AG20443 (cell line): ENCODE data around the gene HERPUD2.
"Not testable (repeated sequence)": the region's sequence is repeated elsewhere in the genome, so short reads cannot be mapped to it uniquely, and the experiment has no call there.

Experiments used
- DNase-seq: peaks from one replicate; pipeline ENCODE4 v3.0.0; 2012; ENCODE audit warnings: low spot score, mixed read lengths

The HERPUD2 gene

DNA sequence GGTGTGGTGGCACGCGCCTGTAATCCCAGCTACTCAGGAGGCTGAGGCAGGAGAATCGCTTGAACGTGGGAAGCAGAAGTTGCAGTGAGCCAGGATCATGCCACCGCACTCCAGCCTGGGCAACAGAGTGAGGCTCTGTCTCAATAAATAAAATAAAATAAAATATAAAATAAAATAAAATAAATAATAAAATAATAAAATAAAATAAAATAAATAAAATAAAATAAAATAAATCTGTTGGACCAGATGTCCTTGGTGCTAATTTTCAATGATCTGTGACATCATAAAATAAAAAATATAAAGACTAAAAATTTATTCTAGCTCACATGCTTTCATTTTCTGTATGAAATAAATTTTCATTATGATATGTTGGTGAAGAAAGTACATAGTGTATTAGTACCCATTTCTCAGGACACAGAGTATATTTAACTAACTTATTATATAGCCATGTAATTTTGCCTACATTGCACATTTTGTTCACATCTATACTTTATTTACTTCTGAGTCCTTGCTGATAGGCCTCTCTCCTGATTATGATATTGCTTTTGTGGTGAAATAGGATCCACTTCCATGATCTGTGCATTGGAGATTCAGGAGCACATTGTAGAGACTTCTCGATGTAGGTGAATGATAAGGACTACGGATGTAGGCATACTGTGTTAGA lies 17.8 kb upstream of the HERPUD2 start:
- DNase-seq: no peak

DNA sequence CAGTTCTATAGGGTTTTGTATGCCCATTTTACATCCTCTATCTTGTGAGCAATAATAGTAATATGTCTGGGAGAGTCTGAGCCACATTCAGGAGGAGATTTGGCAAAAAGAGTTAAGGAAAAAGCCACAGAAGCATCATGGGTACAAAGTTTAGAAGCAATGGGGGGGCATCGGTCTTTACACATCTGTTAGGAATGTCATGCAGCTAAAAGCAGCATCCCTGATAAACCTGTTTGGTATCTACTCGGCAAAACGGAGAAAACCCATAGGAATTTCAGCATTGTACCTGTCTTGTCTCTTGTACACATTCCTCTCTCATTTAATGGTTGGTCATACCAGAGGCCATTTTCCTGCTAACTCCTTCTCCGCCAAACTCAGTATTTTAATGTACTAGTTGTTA lies 12.5 kb upstream of the HERPUD2 start:
- no peak for DNase-seq

DNA sequence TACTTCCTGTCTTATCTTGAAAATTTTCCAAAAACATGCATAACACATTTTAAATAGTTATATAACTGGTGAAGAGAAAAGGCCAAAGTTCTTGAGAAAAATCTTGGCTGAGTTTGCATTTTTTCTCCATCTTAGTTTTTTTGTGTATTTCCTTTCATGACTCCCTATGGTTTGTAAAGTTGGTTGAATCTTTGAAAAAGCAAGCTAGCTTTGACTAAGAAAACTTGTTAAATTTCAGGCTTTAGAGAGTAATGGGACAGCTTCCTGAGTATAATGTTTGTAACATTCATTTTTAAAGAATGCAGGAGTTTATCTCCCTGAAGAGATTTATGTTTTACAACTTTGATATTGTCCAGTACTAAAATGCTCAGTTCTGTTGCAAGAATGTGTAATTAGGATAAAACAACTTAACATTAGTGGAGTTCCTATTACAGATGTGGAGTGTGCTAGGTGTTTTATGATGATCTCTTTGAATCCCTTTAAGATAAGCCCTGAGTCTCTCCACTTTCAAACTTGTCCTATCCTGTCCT lies 11.1 kb upstream of the HERPUD2 start:
- no peak for DNase-seq

DNA sequence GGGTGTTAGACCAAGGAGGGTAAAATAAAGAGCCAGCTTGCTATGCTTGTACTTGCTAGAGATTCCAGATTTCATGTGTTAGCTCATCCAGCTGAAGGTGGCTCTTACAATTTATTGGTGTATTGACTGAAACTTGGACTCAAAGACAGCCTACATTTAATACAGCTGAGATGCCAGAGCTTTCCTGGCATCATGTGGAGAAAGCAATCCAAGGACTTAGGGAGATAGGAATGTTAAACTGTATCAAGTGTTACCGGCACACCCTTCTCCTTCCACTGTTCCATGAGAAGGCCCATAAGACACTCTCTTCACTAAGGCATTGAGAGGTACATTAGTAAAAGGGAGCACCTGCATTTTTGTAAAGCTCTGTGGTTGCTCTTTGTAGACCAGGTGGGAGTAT lies 9.3 kb upstream of the HERPUD2 start:
- DNase-seq: no peak

DNA sequence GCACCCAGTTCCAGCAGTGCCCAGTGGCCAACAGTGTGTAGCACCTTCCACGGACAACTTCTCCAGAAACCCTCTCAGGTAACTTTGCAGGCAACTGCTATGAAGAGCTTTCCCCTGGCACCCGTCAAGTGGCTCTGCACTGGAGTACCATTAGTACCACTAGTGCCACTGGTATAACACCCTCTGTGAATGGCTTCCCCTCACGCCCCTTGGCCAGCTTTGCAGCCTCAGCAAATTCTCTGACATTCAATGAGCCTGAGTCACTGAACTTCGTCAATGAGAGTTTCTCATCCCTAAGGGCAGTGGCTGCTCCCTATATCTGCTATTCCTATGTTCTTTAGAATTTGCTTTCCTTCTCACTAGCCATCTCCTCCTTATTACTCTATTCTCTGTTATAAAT lies 7.6 kb upstream of the HERPUD2 start:
- no peak for DNase-seq

DNA sequence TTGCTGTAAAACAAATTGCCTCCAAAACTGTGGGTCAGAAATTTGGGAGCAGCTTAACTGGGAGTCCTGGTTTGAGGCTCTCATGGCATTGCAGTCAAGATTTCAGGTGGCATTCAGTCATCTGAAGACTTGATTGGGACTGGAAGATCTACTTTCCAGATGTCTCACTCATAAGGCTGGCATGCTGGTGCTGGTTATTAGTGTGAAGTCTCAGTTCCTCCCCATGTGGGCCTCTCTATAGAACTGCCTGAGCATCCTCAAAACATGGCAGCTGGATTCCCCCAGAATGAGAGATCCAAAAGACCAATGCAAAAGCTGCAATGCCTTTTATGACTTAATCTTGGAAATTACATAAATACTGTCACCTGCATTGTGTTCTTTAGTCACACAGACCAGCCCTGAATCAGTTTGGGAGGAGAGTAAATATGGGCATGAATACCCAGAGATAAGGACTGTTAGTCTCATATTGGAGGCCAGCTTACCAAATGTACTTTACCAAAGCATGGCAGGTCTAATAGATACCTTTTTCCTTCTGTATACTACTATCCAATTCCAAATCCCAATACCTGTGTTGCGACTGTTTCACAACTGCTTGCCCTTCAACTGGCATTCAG lies 6.5 kb upstream of the HERPUD2 start:
- DNase-seq: no peak

DNA sequence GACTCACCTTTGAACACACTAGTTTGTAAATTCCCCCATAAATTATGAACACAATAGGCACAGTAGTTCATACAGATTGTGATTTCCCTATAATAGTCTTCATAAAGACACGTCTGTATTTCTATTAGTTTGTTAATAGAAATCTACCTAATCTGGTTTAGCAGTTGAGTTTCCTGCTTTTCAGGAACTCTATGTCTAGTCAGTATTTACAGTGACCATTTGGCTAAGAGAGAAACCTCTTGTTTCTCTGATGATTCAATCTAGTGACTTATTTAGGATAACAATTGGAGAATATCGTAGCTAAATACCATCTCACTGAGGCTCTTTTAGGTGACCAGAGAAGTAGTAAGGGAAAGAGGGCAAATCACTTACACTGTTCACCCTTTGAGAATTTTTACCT lies 5.9 kb upstream of the HERPUD2 start:
- DNase-seq: no peak

DNA sequence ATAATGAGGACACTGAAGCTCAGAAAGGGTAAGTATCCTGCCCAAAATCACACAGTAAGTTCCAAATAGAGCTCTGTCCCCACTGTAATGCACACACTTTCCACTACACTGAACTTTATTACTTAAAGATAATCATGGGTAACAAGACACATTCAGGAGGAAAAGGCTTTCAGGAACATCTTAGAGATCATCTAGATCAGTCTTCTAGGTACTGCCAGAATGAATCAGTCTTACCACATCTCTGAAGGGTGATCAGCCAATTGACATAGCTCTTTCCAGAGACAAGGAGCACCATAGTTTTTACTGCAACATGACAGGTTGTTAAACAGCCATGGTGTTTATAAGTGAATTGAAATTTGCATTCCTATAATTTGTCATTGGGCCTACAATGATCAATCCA lies 5.4 kb upstream of the HERPUD2 start:
- DNase-seq: no peak

DNA sequence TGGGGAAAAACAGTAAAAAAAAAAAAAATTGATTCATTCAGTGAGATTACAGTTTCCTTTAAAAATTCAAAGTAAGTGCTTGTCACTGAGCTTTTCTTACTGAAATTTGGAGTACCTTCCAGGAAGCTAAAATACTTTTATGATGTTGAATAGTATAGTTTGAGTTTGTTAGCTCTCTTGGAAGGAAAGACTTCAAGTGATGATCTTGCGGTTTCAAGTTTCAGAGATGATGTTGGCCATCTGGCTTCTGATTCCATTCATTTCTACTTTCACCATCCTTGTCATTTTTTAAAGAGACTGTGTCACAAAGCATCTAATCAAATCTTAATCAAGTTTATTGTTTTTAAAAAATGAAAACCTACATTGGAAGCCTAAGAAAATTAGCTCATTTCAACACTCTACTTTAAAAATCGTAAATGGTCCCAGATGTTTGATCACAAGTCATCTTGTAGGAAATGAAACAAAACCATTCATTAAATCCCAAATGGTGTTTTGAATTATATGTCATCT lies 4.9 kb upstream of the HERPUD2 start:
- DNase-seq: no peak

DNA sequence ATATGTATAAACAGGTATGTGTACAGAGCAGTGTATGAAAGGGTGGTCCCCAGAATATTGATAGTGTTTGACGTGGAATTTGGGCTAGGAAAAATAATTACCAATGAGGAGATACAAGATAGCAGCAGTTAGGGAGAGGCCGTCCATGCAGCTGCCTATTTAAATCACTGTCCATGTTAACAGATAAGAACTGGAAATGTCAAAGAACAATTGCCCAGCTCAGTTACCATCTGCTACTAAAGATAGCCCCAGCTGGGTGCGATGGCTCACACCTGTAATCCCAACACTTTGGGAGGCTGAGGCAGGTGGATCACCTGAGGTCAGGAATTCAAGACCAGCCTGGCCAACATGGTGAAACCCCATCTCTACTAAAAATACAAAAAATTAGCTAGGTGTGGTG lies 3.4 kb upstream of the HERPUD2 start:
- not testable (repeated sequence) for DNase-seq

DNA sequence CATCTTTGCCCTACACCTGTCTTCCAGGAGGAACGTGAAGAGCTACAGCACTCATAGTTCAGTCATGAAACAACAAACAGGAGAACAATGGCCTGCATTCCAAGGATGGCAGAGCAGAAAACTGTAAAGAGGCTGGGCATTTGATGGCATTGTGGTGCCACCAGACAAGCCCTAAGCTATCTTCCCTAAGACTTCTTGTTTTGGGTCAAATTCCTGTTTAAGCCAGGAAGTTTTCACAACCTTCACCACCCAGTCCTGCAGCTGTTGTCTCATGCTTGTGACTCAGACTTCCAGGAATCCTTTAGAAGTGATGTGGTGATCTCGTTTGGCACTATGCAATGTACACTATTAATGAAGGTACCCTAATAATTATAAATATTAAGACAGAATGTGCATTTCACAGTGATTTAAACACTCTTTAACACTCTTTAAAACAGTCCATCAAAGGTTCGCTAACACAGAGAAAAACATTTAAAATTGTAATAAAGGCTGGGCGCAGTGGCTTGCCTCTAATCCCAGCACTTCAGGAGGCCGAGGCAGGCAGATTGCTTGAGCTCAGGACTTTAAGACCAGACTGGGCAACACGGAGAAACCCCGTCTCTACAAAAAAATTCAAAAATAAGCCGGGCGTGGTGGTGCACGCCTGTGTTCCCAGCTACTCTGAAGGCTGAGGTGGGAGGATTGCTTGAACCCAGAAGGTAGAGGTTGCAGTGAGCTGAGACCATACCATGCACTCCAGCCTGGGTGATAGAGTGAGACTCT lies 2.7 kb upstream of the HERPUD2 start:
- DNase-seq: peak; percentile 46

DNA sequence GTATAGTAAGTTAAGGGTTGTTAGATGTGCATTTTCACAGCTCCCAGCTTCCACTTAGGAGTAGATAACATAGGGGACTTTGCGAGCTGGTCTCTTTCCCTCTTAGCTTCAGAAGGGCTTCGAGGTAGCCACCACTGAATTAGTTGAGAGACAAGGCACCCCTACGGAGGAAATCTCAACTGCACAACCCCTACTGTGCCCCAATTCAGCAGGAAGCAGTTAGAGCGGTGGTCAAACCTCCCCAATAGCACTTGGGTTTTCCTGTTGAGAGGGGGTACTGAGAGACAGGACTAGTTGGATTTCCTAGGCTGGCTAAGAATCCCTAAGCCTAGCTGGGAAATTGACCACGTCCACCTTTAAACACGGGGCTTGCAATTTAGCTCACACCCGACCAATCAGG lies 1.1 kb upstream of the HERPUD2 start:
- DNase-seq: no peak

DNA sequence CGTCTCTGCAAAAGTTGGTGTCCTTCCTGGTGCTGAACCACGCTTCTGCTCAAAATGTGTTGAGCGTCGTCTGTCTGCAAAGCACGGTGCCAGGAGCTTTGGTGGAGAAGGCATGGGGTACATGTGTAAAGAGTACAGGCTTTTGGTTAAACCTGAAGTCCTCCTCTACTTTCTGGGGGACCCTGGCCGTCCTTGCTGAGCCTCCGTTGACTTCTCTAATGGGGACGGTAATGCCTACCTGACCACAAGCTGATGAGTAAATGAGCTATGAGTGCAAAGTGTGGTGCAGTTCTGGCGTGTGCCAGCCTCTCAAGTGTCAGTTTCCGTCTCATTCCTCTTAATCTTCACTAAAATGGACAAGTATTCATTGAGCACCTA lies 527 bp upstream of the HERPUD2 start:
- DNase-seq: no peak

DNA sequence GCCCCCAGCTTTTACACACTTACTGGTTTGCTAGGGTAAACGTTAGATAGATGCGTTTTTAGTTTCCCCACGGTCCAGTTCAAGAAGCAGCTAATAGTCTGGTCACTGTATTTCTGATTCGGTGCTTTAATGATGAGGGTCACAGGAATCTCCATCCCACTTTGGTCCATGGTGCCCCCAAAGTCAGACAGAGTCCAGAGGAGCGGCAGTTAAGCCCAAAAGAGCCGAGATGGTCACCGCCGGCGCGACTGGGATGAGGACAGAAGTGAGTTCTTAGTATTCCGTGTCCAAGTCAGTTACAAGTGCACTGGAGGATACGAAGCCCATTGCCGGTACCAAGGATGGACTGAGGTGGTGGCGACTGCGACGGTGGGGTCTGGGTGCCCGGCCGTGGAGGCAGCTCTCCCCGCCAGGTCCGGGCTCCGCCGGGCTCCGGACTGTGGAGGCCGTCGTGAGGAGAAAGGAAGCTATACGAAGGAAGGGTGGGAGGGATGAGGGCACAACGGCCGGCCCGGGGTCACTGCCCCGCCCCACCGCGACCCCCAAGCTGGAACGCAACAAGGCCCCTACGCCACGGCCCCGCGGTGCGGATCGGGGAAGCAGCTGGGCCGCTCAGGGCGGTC lies 663 bp downstream of the HERPUD2 start:
- DNase-seq: peak; percentile 47

DNA sequence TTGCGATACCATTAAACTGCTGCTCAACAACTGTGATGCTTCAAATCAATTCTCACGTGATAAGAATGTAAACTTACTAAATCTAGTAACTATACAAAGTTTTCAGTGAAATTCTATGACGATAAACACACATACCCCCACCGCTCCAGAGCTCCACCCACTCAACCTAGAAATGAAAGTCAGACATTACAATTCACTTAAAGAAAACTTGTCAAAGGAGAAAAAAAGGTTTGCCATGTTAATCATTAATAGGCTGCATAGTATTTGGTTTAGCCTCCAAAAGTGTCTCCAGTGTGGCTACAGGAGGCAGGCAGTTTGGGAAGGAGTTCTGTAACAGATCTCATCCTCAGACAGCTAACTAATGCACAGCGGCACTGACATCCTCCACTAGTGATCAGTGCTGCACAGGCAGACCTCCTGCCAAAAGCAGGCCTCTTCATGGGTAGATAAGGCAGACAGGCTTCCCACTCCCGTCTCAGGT lies 3.1 kb downstream of the HERPUD2 start:
- no peak for DNase-seq

DNA sequence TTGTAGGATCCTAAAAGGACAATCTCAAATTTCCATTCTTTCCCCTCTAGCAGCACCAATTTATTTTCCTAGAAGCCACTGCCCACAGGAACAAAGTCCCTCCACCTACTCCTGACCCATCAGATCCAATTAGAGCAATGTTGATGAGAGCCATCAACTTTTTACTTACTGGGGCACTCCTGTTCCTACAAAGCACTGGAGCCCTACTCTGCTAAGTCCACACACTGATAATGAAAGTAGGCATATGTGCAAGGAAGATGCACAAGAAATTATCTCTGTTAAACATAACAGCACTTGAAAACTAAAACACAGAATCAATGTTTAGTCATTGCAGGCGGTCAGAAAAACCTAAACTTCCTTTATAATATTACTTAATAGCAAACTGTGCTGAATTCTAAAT lies 3.6 kb downstream of the HERPUD2 start:
- no peak for DNase-seq

DNA sequence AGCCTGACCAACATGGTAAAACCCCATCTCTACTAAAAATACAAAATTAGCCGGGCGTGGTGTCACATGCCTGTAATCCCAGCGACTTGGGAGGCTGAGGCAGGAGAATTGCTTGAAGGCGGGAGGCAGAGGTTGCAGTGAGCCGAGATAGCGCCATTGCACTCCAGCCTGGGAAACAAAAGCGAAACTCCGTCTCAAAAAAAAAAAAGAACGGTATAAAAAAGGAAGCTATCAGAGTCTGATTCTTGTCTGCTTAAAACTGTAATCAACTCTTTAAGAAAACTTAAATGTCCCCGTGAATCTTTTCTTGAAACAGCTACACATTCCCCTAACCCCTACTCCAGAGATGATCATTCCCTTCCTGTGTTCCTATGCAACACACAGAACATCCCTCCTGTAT lies 4.3 kb downstream of the HERPUD2 start:
- not testable (repeated sequence) for DNase-seq

DNA sequence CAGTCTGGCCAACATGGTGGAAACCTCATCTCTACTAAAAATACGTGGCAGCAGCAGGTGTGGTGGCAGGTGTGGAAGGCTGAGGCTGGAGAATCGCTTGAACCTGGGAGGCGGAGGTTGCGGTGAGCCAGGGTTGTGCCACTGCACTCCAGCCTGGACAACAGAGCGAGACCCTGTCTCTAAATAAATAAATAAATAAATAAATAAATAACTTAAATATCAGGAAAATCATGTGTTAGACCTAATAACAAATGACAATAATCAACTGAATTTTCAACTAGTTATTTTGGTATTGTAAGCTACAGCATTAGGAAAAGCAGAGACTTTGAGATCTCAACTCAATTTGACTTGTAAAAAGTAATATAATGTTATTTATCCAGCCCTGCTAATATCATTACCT lies 9.2 kb downstream of the HERPUD2 start:
- DNase-seq: no peak

DNA sequence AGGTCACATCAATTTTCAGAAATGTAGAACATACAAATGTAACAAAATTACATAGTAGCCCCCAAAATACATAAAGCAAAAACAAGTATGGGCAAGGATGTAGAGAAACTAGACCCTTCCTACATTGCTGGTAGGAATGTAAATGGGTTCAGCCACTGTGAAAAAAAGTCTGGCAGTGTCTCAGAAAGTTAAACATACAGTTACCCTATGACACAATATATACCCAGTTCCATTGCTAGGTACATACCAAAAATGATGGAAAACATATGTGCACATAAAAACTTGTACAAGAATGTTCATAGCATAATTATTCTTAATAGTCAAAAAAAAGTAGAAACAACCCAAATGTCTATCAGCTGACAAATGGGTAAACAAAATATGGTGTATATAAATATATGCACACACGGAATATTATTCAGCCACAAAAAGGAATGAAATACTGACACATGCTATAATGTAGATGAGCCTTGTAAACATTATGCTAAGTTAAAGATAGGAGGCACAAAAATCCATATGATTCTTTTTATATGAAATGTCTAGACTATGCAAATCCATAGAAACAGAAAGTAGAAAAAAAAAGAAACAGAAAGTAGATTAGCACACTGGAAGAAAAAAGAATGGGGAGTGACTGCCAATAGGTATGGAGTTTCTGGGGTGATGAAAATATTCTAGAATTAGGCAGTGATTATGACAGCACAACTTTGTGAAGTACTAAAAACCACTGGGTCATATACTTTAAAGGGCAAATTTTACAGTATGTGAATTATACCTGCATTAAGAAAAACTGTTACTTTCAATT lies 13.5 kb downstream of the HERPUD2 start:
- DNase-seq: no peak

DNA sequence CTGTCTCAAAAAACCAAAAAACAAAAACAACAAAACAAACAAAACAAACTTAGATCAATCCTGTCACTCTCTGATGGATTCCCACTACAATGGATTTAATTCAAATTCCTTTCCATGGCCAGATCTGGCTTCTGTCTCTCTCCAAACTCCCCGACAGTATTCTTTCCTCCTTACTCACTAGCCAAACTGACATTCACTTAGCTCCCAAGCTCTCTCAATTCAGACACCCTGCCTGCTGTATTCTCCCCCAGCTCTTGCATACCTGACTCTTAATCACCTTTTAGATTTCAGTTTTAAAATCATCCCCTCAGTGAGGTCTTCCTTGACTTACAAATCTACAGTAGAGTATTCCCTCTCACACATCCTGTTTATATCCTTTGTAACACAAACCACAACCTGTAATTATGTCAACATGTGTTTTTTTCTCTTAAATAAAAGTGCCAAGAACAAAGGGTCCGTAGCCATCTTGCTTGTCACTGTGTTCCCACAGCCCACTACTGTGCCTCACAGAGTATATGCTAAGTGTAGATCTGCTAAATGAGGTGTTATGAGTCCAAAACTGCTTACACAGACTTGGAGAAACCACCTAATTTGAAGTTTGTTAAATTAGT lies 14.4 kb downstream of the HERPUD2 start:
- DNase-seq: no peak
